ENCODE data around the gene HIVEP2.

Gene HIVEP2

DNA sequence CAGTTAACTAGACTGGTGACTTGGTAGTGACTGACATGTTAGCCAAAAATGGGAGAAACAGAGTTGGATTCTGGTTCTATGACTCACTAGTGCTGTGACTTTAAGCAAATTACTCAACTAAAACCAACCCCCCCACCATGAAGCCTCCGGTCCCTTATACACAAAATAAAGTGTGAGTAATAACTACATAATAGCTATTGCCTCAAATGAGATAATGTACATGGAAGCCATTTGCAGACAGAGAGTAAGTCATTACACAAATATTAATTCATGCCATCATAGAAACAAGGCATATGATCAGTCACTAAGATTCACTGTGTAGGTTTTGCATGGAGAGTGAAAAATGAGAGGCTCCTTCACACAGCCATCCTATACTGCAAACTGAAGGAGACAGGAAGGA is 111.9 kb downstream of the HIVEP2 start:
- H3K4me3 ChIP-seq (ENCODE audit: low read depth, low read length) = no peak overlapping the region
- TF ChIP-seq, protein P1, sequence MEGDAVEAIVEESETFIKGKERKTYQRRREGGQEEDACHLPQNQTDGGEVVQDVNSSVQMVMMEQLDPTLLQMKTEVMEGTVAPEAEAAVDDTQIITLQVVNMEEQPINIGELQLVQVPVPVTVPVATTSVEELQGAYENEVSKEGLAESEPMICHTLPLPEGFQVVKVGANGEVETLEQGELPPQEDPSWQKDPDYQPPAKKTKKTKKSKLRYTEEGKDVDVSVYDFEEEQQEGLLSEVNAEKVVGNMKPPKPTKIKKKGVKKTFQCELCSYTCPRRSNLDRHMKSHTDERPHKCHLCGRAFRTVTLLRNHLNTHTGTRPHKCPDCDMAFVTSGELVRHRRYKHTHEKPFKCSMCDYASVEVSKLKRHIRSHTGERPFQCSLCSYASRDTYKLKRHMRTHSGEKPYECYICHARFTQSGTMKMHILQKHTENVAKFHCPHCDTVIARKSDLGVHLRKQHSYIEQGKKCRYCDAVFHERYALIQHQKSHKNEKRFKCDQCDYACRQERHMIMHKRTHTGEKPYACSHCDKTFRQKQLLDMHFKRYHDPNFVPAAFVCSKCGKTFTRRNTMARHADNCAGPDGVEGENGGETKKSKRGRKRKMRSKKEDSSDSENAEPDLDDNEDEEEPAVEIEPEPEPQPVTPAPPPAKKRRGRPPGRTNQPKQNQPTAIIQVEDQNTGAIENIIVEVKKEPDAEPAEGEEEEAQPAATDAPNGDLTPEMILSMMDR (IDR thresholded peaks at IDR 0.05; ENCODE audit: low read depth, low read length, missing control alignments) = no peak
- in situ Hi-C loops (cut with HindIII; ENCODE audit: low sequenced_read_pairs) = no loop called here
- DNase-seq (ENCODE audit: low read depth) = no peak

DNA sequence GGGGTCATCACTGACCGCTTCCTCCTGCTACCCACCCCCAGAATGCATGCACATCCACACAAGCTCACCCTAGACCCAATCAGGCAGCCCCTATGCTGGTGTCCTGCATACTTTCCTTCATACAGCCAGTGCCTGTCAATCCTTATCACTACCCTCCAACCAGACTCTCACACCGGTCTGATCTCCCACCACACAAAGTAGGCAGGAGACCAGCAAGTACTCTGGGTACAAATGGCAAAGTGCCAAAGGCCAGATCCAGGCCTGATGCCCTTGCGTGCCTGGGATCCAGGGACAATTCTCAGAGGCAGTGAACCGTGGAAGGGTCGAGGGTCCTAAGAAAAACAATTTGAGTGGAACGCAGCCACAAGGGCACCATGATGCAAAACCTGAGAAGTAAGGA is 114.2 kb downstream of the HIVEP2 start:
- in situ Hi-C loops (cut with HindIII; ENCODE audit: low sequenced_read_pairs) = no loop called here
- TF ChIP-seq, protein P1 (IDR thresholded peaks at IDR 0.05; ENCODE audit: low read depth, low read length, missing control alignments) = no peak
- DNase-seq (ENCODE audit: low read depth) = no peak
- H3K4me3 ChIP-seq (ENCODE audit: low read depth, low read length) = no peak overlapping the region

DNA sequence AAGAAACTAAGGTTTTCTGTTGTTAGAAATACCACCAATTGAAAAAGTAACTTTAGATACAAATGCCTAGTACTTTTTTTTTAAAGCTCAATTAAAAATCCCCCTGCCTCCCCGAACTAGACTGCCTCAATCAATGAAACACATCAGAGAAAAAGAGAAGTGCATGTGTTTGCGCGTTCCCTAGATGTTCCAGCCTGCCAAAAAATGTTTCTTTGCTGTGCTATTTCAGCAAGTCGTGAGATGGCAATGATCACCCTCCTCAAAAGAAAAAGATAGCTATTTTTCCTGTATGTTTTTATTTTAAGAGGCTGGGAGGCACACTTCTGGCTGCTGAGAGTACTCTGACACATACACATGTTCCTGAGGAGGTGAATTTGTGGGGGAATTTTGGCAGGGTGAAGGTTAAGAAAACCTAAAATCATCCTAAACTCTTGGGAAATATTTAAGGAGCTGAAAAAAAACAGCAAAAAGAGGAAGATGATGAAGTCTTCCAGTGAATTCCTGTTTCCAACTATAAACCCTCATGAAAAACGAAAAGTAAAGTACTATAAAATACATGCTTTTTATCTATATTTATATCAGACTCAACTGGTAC is 114.8 kb downstream of the HIVEP2 start:
- TF ChIP-seq, protein P1 (IDR thresholded peaks at IDR 0.05; ENCODE audit: low read depth, low read length, missing control alignments) = no peak
- no peak for DNase-seq (ENCODE audit: low read depth)
- in situ Hi-C loops (cut with HindIII; ENCODE audit: low sequenced_read_pairs) = no loop called here
- no peak overlapping the region for H3K4me3 ChIP-seq (ENCODE audit: low read depth, low read length)

DNA sequence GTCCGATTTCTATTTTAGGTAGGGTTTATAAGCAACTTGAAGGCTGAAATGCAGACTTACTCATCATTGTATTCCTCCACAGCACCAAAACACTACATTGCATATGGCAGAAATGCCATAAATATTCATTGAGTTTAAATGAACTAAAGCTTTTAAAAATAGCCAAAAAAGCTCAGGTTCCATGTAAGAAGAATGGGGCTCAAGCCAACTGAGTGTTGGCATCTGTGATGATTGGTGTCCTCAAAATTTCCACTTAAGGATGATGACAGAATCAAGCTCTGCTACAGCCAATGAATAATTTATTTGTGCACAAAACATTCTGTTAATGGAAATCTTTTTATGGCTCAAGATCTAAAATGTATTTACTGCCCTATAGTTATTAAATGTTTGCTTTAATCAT is 115.4 kb downstream of the HIVEP2 start:
- DNase-seq (ENCODE audit: low read depth) = no peak
- H3K4me3 ChIP-seq (ENCODE audit: low read depth, low read length) = no peak overlapping the region
- in situ Hi-C loops (cut with HindIII; ENCODE audit: low sequenced_read_pairs) = no loop called here
- TF ChIP-seq, protein P1 (IDR thresholded peaks at IDR 0.05; ENCODE audit: low read depth, low read length, missing control alignments) = no peak

DNA sequence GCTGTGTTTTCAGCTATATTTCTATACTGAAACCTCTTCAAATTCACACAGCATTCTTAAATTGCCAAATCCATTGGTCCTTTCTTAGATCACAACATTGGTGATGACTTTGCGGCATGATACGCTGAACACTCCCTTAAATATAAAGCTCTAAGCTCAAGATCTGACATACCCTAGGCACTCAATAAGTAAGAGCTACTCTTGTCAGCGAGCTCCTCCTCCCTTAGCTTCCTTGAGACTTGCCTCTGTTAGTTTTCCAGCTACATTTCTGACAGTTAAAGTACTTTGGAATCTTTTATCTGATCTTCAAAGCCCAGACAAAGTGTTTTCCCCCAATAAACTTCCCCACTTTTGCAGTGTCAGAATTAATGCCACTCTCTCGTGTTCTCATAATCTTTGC is 117.0 kb downstream of the HIVEP2 start:
- DNase-seq (ENCODE audit: low read depth) = no peak
- no peak overlapping the region for H3K4me3 ChIP-seq (ENCODE audit: low read depth, low read length)
- in situ Hi-C loops (cut with HindIII; ENCODE audit: low sequenced_read_pairs) = no loop called here
- TF ChIP-seq, protein P1 (IDR thresholded peaks at IDR 0.05; ENCODE audit: low read depth, low read length, missing control alignments) = no peak

DNA sequence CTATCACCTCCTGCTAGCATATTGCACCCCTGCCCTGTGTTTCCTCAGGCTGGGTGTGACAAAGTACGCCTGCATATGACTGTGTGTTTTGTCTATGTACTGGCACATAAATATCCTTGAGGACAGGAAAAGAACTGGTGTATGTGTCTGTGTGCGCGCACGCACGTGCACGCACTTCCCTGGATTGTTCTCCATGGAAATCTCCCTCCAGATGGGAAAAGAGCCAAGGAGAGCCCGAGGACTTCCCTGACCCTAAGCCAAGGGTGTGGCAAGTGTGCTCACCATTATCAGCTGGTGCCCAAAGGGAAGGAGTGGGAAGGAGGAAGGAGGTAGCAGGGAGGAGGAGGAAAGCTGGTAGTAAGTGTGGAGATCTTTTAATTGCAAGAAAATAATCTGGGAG is 117.6 kb downstream of the HIVEP2 start:
- no peak overlapping the region for H3K4me3 ChIP-seq (ENCODE audit: low read depth, low read length)
- DNase-seq (ENCODE audit: low read depth) = no peak
- TF ChIP-seq, protein P1 (IDR thresholded peaks at IDR 0.05; ENCODE audit: low read depth, low read length, missing control alignments) = no peak
- in situ Hi-C loops (cut with HindIII; ENCODE audit: low sequenced_read_pairs) = no loop called here
